NCI-H2107 treated with DMSO at 0.1 percent for 48 hours (cell line): ENCODE results near the gene NTRK3.
"Not testable (repeated sequence)": the region's sequence is repeated elsewhere in the genome, so short reads cannot be mapped to it uniquely, and the experiment has no call there.

Experiments used
- DNase-seq: peaks from one replicate; lab custom pipeline; 2025; ENCODE audit not compliant: unreplicated experiment; lab: John Stamatoyannopoulos, UW

Gene NTRK3

DNA sequence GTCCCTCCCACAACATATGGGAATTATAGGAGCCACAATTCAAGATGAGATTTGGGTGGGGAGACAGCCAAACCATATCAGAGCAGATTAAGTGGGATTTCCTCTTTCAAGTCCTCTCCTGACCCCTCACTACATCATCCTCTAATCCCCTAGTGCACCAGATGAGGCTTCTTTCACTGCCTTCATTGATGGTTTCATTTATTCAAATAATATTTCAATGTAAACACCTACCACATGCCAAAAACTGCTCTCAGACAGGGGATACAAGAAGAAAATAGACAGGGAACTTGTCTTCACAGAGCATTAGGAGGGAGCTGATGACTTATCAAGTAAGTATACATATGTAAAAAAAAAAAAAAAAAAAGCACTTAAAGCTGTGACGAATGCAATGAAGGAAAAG is 180.2 kb downstream of the NTRK3 start:
- no peak for DNase-seq

DNA sequence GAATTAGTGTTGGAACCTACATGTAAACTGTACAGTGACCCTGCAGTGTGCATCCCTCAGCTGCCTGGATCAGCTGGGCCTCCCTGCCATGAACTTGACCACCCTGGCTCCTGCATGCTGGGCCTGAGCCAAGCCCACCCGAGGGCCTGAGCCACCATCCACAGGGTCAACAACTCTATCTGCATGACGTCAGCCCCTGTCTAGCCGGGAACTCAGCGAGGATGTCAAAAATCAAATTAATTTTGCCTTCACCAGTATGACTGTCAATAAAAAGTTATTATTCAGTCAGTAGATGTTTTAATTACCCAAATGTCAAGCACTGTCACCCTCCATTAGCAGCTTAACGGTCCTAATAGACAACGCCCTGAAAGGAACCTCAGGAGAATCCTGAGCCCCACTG is 181.4 kb downstream of the NTRK3 start:
- no peak for DNase-seq

GRCh38 chr15:88074386-88074785 is 182.2 kb downstream of the NTRK3 start:
- no peak for DNase-seq

DNA sequence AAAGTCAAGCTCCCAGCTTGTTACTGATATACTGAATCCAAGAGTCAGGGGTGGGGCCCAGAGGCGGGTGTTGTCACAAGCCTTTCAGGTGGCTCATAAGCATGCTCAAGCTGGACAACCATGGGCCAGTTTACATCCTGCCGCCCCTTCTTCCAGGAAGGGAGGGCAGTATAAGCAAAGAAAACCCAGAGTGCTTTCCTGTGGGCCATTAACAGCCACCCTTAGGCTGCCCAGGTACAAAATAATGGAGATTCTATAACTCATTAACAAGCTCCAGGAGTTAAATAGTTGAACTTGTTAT is 183.2 kb downstream of the NTRK3 start:
- no peak for DNase-seq

GRCh38 chr15:88072598-88073390 is 183.7 kb downstream of the NTRK3 start:
- DNase-seq = no peak

DNA sequence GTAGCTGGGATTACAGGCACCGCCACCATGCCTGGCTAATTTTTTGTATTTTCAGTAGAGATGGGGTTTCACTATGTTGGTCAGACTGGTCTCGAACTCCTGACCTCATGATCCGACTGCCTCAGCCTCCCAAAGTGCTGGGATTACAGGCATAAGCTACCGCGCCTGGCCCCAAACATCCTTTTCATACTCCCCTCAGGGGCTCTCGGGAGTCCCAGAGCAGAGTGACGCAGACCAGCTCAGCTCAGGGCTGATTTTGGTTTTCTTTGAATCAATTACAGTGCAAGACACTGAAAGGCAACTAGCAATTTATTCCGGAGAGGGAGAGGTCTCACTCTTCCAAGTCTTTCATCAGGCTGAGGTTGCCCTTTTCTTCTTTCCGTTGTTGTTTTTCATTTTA is 184.4 kb downstream of the NTRK3 start:
- not testable (repeated sequence) for DNase-seq

DNA sequence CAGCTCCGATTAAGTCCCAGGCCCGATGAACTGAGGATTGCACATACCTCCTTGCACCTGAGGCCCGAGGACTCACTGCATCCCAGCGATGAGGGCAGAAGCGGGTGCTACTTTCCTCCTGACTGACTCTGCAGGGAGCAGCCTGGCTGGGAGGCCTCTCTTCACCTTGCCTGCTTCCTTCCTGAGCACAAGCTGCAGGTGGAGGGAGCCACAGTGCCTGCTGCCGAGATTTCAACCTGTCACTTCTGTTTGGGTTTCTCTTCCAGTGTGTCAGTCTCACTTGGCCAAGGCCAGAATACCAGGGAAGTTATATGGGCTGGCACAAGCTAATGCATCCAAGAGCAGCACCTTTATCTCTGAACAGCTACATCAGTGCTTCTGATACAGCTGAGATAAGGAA is 185.4 kb downstream of the NTRK3 start:
- DNase-seq = no peak

DNA sequence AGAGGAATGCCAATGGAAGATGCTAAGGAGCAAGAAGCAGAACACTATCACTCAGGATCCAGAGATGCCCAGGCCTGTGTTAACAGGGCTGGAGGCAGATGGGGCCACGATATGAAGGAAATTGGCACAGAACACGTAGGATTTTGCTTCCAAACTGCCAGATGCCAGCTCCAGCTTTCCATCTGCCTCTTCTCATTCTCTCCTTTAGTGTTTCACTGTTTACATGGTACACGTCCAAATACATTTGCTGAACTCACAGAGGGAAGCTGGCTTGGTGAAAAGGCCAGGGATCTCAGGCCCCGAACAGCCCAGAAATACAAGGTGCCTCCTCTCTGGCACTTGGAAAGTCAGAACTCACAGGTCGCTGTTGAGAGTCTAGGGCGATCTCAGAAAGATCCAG is 187.0 kb downstream of the NTRK3 start:
- no peak for DNase-seq

GRCh38 chr15:88067331-88067685 is 189.2 kb downstream of the NTRK3 start:
- no peak for DNase-seq

DNA sequence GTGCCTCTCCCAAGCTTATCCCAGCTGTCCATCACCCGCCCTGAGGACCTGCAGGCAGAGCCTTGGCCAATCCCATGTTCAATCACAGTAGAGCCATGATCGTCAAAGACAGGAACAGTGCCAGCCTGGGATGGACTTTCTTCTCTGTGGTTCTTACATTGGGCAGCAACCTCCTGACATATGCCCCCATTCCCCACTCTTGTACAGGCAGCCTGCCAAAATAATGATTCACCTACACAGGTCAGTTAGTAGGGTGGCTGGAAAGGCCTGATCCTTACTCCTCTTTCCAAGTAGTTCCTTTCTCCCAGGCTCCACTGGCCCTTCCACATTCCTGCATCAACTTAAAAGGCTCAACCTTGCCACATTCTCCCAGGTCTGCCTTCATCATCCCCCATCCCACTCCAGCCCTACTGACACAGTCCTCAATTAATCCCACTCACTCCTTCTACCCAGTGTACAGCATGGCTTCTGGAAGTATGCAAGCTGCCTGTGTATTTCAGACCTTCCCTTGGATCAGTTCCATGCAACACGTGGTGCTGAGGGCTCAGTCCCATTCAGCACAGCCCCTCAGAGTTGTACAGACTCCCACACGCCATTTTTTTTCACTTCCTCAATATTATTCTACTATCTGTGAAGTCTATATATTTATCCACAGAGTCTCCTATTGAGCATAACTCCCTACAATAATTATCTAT is 189.8 kb downstream of the NTRK3 start:
- no peak for DNase-seq

DNA sequence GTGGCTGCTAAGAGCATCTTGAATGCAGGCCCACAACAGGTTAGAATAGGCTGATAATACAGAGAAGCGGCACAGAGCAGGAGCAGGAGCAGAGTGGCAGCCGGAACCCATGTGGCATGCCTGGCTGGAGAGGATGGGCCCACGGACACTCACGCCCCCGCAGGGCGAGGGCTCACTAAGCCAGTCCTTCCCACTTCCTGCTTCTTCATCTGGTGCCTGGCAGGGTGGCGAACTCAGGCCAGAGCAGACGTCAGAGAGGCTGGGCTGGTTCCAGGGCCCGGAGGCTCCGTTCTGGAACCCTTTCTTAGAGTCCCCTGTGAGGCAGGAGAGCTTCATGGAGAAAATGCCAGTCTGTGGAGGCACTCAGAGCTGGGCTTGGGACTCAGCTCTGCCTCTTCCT is 195.1 kb downstream of the NTRK3 start:
- DNase-seq = no peak

- no peak for DNase-seq
These were observed 196.2 kb downstream of the NTRK3 start for GRCh38 chr15:88060383-88060782.

DNA sequence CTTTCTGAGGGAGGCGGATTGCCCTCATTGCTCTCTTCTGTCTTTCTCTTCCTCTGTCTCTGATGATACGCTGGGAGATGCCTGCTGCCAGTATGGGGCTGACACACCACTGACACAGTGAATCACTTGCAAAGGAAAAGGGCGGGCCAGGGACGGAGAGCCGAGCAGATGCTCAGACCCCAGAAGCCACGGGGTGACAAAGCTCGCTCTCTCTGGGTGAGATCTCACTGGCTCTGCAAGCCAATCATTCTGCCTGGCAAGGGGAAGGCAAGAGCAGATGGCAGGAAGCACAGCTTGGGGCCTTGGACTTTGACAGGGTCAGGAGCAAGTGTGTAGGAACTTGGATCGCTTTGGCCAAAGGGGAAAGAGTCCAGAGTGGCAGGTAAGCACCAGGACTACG is 198.7 kb downstream of the NTRK3 start:
- DNase-seq = no peak

GRCh38 chr15:88049506-88049905 is 207.0 kb downstream of the NTRK3 start:
- DNase-seq = no peak

DNA sequence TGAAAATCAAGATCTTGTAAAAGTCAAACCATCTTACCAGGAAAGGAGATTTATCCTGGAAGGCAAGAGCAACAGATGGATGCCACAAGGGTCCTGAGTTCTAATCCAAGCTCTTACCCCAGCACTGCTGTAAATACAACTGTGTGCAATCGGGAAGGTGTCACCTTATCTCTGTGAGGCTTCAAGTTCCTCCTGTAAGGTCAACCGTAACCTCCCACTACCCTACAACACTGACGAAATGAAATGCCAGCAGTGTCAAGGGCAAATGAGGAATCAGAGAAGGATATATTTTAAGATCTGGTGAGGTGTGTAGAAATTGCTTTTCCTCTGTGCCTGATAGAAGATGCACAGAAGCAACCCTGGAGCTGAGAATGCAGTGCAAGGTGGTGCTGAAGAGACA is 207.8 kb downstream of the NTRK3 start:
- DNase-seq = no peak

DNA sequence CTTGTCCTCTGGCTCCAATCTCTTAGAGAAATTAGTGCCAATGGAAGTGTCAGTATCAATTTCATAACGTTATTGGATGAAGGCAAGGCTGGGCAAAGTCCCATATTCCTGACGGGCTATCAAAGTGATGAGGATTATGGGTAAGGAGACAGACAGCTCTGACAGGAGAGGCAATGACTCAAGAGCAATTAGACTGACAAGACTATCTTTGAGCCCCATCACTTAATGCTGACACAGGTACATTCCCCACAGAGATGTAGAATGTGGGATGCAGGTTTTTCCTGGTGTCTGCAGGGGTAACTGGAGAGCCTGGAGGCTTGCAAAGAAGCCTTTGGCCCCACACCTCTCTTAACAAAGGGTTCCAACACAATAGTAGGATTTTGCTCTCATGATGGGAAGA is 208.3 kb downstream of the NTRK3 start:
- DNase-seq = no peak

DNA sequence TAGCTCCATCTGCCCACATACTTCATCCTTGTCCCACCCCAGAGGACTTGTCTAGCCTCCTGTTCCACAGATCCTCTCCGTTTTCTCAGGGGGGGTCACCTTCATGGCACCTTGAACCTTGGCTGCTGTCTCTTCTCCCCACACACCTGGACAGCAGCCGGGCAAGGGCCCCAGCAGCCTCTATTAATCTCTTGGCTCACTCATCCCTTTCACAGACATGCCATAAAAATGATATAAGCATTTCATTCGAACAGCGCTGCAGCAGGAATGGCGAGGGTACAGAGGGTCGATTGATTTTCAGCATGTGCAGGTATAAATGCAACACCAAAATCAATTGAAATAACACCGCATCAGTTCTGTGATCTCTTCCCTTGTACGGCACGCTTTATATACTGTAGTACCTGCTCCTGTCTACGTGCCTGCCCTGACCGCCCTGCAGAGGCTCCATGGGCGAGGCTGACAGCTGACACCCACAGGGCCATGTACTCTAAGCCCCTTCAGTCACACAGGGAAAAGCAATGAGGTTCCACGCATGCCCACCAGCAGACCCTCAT is 209.9 kb downstream of the NTRK3 start:
- DNase-seq = no peak

- no peak for DNase-seq
These were observed 213.1 kb downstream of the NTRK3 start for GRCh38 chr15:88043396-88043795.

DNA sequence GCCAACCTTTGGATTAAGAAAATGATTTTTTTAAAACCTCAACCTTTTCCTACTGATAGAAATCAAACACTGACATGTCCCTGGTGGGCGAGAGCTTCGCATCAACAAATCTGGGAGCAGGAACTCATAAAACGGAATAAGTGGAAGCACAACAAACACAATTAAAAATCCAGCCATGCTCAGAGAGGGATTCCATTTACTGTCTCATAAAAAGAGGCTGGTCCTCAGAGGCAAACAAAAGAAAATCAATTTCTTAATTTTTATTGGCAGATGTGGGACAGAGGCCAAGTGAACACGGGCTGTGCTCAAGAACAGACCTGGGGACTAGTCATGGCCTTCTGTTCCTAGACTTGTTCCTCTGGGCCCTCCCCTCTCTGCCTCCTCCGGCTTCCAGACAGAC is 214.5 kb downstream of the NTRK3 start:
- DNase-seq = no peak

- DNase-seq = no peak
These were observed 216.0 kb downstream of the NTRK3 start for GRCh38 chr15:88040516-88040915.

GRCh38 chr15:88038261-88038660 is 218.3 kb downstream of the NTRK3 start:
- DNase-seq = no peak

- DNase-seq = no peak
These were observed 220.2 kb downstream of the NTRK3 start for GRCh38 chr15:88036154-88036839.
